ENCODE measurements around the gene RAB27B.
"Not testable (repeated sequence)": the region's sequence is repeated elsewhere in the genome, so short reads cannot be mapped to it uniquely, and the experiment has no call there.

The RAB27B gene

DNA sequence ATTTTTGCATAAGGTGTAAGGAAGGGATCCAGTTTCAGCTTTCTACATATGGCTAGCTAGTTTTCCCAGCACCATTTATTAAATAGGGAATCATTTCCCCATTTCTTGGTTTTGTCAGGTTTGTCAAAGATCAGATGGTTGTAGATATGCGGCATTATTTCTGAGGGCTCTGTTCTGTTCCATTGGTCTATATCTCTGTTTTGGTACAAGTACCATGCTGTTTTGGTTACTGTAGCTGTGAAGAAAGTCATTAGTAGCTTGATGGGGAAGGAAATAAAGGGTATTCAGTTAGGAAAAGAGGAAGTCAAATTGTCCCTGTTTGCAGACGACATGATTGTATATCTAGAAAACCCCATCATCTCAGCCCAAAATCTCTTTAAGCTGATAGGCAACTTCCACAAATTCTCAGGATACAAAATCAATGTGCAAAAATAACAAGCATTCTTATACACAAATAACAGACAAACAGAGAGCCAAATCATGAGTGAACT, 7.4 kb upstream of the RAB27B start:
- DNase-seq, result not testable (repeated sequence)

- DNase-seq, result no peak
These were observed 5.1 kb upstream of the RAB27B start for GRCh38 chr18:54822872-54823845.

GRCh38 chr18:54824761-54825160, 3.5 kb upstream of the RAB27B start:
- no peak for DNase-seq

DNA sequence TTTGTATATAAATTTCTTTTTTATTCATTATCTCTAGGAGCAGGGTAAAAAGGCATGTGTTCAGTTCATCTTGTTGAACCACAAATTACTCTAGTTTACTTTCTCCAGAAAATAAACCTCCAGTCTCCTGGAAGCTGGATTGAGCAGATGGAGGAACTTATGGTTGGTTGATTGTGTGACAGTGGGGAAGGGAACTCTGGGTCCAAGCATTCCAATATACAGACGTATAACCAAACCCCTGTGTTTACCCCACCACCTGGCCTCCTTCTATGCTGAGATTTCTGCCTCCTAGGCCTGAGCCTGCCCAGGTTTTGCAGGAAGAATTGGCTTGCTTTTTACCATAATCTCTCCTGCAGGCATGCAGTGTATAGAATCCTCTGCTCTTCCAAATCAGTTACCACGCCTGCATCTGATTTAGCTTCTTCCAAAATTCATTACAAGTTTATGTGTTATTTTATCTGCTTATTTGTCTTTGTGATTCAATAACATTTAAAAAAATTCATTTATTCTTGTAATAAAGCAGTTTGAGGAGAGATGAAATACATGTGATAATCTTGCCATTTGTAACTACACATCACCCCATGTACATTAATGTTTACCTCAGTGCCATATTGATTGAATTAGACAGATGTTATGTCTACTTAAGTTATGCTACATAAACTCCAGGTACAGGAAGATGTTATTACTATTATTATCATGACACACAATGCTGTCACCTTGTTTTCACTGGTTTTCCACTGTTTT, 2.5 kb upstream of the RAB27B start:
- no peak for DNase-seq

- DNase-seq, result no peak
These were observed 709 bp downstream of the RAB27B start for GRCh38 chr18:54828986-54829385.

DNA sequence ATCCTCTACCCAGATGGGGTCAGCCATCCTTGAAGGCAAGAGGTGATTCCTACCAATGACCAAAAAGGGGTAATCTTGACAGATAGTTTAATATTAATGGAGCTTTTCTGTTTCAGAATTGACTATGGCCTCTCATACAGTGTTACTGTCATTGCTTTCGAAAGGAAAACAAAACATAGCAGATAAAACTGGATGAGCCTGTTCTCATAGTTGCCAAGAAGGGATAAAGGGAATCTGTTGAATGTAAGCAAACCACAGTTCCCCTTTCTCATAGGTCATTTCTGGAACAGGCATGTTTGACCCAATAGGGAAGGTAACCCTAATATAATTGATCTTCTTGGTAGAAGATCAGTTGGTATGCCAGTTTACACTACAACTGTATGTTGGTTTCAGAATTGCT, 1.6 kb downstream of the RAB27B start:
- no peak for DNase-seq

DNA sequence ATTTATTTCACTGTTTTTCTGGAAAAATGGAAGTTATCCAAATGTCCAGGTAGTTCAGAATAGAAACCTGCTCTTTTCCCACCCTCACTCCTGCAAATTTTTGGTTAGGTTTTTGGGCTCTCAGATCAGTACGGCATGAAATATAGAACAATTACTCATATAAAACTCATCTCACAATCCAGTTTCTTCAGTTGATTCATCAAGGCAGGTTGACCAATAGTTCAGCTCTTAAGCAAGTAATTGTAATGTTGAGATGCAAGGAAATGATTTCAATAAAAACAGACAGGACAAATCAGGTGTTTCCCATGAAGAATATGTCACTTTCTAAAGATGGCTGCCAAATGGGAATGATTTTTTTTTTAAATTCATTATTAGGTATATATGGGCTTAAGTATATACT, 2.0 kb downstream of the RAB27B start:
- DNase-seq, result no peak

- DNase-seq, result no peak
These were observed 2.6 kb downstream of the RAB27B start for GRCh38 chr18:54830866-54831265.

DNA sequence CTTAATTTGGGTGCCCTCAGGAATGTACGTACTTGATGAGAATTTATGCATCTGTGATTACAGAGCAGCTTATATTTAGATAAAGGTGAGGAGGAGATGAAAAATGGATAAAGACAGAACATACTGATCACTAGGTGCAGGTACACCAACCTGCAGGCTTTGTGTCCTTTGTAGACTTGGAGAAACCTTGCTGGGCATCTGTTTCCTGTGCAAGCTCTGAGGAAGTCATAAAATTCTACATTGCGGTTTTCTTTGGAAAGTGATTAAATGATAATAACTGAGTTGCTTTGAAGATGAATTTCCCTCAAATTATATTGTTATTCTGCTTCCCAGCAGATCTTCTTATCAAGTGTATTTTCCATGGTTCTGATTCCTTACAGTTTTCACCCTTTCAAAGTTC, 7.7 kb downstream of the RAB27B start:
- DNase-seq, result peak; percentile 10

GRCh38 chr18:54843314-54843713, 15.0 kb downstream of the RAB27B start:
- no peak for DNase-seq

DNA sequence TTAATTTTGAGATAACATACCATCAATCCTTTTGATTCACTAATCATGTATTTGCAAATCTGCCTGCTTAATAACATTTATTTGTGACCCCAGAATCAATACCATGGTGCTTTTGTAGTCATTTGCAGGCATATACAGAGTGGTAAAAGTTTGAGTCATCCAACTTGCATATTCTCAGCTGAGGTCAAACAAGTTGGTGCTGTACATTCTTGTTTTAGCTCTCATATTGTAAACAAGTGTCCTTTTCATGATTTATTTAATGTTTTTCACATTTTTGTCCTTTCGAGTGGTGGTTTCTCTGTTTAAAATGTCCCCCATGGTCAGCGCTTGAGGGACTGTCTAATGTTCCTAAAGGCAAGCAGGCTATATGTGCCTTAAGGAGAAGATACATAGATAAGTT, 17.5 kb downstream of the RAB27B start:
- no peak for DNase-seq

DNA sequence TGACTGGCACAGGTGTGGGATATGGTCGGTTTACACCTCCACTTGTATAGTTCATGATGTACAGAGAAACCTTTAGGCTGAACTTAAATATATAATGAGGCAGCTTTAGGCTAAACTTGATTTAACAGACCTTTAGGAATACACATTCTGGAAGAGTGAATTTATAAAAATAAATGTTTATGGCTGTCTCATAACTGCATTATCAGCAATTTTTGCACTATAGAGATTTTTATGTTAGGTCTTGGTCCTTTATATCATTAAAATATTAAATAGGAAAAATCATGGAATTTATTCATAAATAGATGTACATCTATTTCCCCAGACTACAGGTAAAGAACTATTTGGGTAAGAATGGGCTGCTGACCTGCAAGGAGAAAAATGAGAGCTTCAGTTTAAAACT, 19.8 kb downstream of the RAB27B start:
- DNase-seq, result no peak

GRCh38 chr18:54849683-54850082, 21.4 kb downstream of the RAB27B start:
- no peak for DNase-seq

DNA sequence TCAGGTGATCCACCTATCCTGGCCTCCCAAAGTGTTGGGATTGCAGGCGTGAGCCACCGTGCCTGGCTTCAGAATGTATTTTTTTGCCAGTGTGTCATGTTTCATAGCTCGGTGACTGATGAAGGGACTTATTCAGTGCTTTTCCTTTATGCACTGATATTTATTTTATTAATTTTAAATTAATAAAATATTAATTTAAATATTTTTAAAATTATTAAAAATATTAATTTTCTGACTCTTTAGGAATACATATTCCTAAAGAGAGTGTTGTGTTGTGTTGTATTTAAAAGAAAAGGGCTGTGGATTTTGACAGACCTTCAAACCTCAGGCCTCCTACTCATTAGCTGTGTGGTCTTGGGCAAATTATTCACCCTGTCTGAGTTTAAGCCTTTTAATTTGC, 22.3 kb downstream of the RAB27B start:
- DNase-seq, result no peak

- DNase-seq, result no peak
These were observed 24.8 kb downstream of the RAB27B start for GRCh38 chr18:54852780-54853675.

GRCh38 chr18:54855050-54855449, 26.8 kb downstream of the RAB27B start:
- DNase-seq, result not testable (repeated sequence)

GRCh38 chr18:54856105-54856646, 27.9 kb downstream of the RAB27B start:
- DNase-seq, result no peak

DNA sequence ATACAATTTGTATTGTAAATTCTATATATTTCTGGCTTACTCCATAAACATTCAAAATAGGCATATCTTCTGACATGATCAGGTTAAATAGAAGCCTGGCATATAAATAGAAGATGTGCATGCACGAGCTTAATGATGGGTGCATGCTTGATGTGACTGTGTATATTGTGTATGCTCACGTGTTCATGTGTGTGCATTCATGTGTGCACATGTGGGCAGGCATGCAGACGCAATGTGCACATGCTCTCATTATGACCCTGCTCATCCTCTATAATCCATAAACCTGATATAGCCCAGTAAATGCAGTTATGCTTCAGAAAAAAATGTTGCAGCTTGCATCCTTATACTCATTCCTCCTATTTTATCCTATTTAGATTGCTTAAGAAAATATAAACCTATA, 29.2 kb downstream of the RAB27B start:
- DNase-seq, result no peak

DNA sequence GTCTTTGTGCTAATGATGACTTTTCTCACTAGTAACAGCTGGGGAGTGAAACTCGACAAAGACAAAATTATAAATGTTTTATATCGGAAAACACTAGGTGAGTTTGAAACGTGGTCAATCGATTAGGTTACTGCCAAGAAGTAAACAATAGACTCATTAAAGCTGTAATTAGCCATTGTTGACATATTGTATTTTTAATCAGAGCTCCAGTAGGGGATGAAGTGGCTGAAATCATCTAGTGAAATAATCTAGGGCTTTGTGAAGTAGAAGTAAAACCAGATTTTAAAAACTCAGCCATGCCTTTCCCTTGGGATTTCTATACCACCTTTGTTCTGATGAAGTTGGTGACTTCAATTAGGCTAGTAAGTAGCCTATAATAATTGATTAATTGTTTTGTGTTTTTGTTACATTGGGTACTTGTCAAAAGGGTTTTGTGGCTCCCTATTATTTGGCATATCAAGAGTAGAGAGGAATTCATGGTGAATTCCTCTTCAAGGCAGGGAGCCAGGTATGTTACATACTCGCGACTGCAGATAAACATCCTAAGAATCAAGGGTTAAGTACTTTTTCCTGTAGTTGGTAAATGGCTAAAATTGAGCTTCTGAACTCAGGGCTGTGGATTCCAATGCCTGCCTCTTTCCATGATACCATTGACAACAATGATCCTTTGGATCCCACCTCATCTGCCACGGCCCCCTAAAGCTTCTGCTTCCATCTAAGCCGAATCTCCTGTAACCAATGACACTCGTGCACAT, 31.6 kb downstream of the RAB27B start:
- no peak for DNase-seq

- no peak for DNase-seq
These were observed 32.7 kb downstream of the RAB27B start for GRCh38 chr18:54860941-54861340.

DNA sequence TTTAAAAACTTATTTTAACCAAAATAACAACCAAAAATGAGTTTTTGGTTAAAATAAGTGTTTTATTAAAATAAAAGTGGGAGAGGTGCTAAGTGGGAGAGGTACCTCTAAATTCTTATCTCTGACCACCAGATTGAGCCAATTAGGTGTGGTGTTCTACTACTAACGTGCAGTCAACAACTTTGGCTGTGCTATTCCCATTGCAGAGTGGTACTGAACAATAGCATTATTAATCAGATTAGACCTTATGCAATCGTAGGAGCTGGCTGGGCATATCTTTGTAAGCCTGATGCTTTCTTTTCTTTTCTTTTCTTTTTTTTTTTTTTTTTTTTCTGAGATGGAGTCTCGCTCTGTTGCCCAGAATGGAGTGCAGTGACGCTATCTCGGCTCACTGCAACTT, 38.9 kb downstream of the RAB27B start:
- no peak for DNase-seq

GRCh38 chr18:54871231-54871630, 43.0 kb downstream of the RAB27B start:
- no peak for DNase-seq

Data from CD4-positive, alpha-beta T cell treated with Interleukin-17A for 4 hours (primary cell).